ENCODE data around the gene ARHGAP24. TPM values are rescaled to one million over a fixed set of nuclear protein-coding genes. Genes with fewer than 3 reads are reported as not detected.

Gene ARHGAP24
- total and polyA plus RNA-seq, 10 of the 15 experiments (the other 5 are each of a cell fraction or from before 2014, with no cell fraction given), result 0.10 to 4.2 (median 0.52) TPM

GRCh38 chr4:85611661-85612060 lies 136.7 kb downstream of the ARHGAP24 start:
- Histone ChIP-seq H3K4me1 (ENCODE audit: control insufficient read depth, insufficient read depth, low read length) (peaks cover 16% of the 10 kb centered on the region), H2AFZ (ENCODE audit: control insufficient read depth, low read depth, low read length) (no peak overlapping the region), H3K27me3 (replicated peaks in 1 of 2; ENCODE audit: control insufficient read depth in 2 of 2, insufficient read depth in 2 of 2, low read length in 1 of 2) (no peaks in the 10 kb centered on the region), H3K4me2 (ENCODE audit: control insufficient read depth, insufficient read depth) (no peak overlapping the region), H3K79me2 (ENCODE audit: control insufficient read depth, insufficient read depth, low read length) (no peaks in the 10 kb centered on the region), H3K9me3 (replicated peaks; ENCODE audit: control insufficient read depth, insufficient read depth, low read length) (no peaks in the 10 kb centered on the region; the same call in 1 of the 3 replicates), H4K20me1 (ENCODE audit: control insufficient read depth, insufficient read depth) (no peaks in the 10 kb centered on the region), H3K4me3 (no peak overlapping the region), H3K36me3 (ENCODE audit: control insufficient read depth in 2 of 2, insufficient read depth in 2 of 2, low read length in 1 of 2) (no peaks in the 10 kb centered on the region), H3K27ac (ENCODE audit: control insufficient read depth, insufficient read depth) (no peak overlapping the region), H3K9ac (ENCODE audit: control insufficient read depth, insufficient read depth, low read length) (no peak overlapping the region)
- TF ChIP-seq PAX8 (IDR thresholded peaks at IDR 0.05), result no peak
- no peak for FAIRE-seq
- intact Hi-C loops (cut with micrococcal nuclease; ENCODE audit: unreplicated experiment), result loop anchor here (2.0 to 5.0 kb wide), 2 partner anchors 55 to 121 kb away; no protein-coding TSS in a partner anchor
- SMC1A ChIA-PET (ENCODE audit: uncharacterized antibody, unreplicated experiment), result no interaction called here
- no TSS peak for BruUV-seq (replicated peaks)
- no peak for ATAC-seq
- DNase-seq (ENCODE audit: low read depth, low spot score), result no peak
- RAD21 ChIA-PET (ENCODE audit: unreplicated experiment), result no interaction called here
- POLR2A ChIA-PET, result no interaction called here
- in situ Hi-C loops (cut with MboI), result no loop called here
- CTCF ChIA-PET, result no interaction called here

GRCh38 chr4:85613901-85614300 lies 139.0 kb downstream of the ARHGAP24 start:
- Histone ChIP-seq H3K9me3 (replicated peaks; ENCODE audit: control insufficient read depth, insufficient read depth, low read length) (no peaks in the 10 kb centered on the region; the same call in 1 of the 3 replicates), H3K9ac (ENCODE audit: control insufficient read depth, insufficient read depth, low read length) (no peak overlapping the region), H3K27me3 (replicated peaks in 1 of 2; ENCODE audit: control insufficient read depth in 2 of 2, insufficient read depth in 2 of 2, low read length in 1 of 2) (no peaks in the 10 kb centered on the region), H3K4me1 (ENCODE audit: control insufficient read depth, insufficient read depth, low read length) (peaks cover 8% of the 10 kb centered on the region), H4K20me1 (ENCODE audit: control insufficient read depth, insufficient read depth) (no peaks in the 10 kb centered on the region), H3K36me3 (ENCODE audit: control insufficient read depth in 2 of 2, insufficient read depth in 2 of 2, low read length in 1 of 2) (no peaks in the 10 kb centered on the region), H3K27ac (ENCODE audit: control insufficient read depth, insufficient read depth) (no peak overlapping the region), H3K4me3 (no peak overlapping the region), H3K4me2 (ENCODE audit: control insufficient read depth, insufficient read depth) (no peak overlapping the region), H3K79me2 (ENCODE audit: control insufficient read depth, insufficient read depth, low read length) (no peaks in the 10 kb centered on the region), H2AFZ (ENCODE audit: control insufficient read depth, low read depth, low read length) (no peak overlapping the region)
- FAIRE-seq (no peak), ATAC-seq (no peak), DNase-seq (ENCODE audit: low read depth, low spot score) (no peak)
- 100% methylated on average over 1 of the region's 1 CpG for WGBS (ENCODE audit: insufficient coverage, insufficient replicate concordance, low lambda C conversion rate, missing lambda C conversion rate)
- ChIA-PET RAD21 (ENCODE audit: unreplicated experiment) (no interaction called here), CTCF (interaction anchor here (1.1 kb wide), 1 partner anchor 12 kb away, joined by 3 read pairs; no protein-coding TSS in a partner anchor), SMC1A (ENCODE audit: uncharacterized antibody, unreplicated experiment) (no interaction called here), POLR2A (no interaction called here)
- intact Hi-C loops (cut with micrococcal nuclease; ENCODE audit: unreplicated experiment) (loop anchor here (5.0 kb wide), 1 partner anchor 118 kb away; no protein-coding TSS in a partner anchor), in situ Hi-C loops (cut with MboI) (no loop called here)
- BruUV-seq (replicated peaks), result no TSS peak
- TF ChIP-seq IRF5 (IDR thresholded peaks at IDR 0.05; ENCODE audit: borderline replicate concordance) (no peak), KDM1A (IDR thresholded peaks at IDR 0.05; ENCODE audit: borderline replicate concordance) (no peak), RCOR1 (conservative IDR thresholded peaks at IDR 0.05; ENCODE audit: low read depth, low read length) (no peak), PAX8 (IDR thresholded peaks at IDR 0.05) (no peak), LARP7 (IDR thresholded peaks at IDR 0.05) (no peak), REST (IDR thresholded peaks at IDR 0.05; ENCODE audit: low read depth, low read length) (no peak), TCF3 (IDR thresholded peaks at IDR 0.05; ENCODE audit: borderline replicate concordance, insufficient read depth, low read depth, low read length) (no peak), POU2F2 (IDR thresholded peaks at IDR 0.05; ENCODE audit: borderline replicate concordance, low read depth, low read length) (no peak), POLR2AphosphoS5 (IDR thresholded peaks at IDR 0.05; ENCODE audit: low read length) (no peak), SPI1 (IDR thresholded peaks at IDR 0.05; ENCODE audit: borderline replicate concordance, insufficient read depth, low read depth, low read length) (no peak), BRCA1 (IDR thresholded peaks at IDR 0.05; ENCODE audit: low read depth, low read length) (no peak), ZNF207 (IDR thresholded peaks at IDR 0.05; ENCODE audit: borderline replicate concordance) (no peak)
- TF ChIP-seq, protein P1, sequence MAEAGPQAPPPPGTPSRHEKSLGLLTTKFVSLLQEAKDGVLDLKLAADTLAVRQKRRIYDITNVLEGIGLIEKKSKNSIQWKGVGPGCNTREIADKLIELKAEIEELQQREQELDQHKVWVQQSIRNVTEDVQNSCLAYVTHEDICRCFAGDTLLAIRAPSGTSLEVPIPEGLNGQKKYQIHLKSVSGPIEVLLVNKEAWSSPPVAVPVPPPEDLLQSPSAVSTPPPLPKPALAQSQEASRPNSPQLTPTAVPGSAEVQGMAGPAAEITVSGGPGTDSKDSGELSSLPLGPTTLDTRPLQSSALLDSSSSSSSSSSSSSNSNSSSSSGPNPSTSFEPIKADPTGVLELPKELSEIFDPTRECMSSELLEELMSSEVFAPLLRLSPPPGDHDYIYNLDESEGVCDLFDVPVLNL (IDR thresholded peaks at IDR 0.05; ENCODE audit: low read depth, low read length), result no peak
